Small intestine (tissue), 16 donors: ENCODE measurements around the gene C5orf22. TPM values are rescaled to one million over a fixed set of nuclear protein-coding genes. Genes with fewer than 3 reads are reported as not detected.

Experiments
- DNase-seq, 2 donors: peaks; one replicate each; pipeline versions ENCODE4 v3.0.0 to v3.0.0-alpha.2; 2013
- FAIRE-seq: peaks from 2 replicates; lab custom pipeline; 2012; peaks lifted over from hg19 to GRCh38; lab: Jason Lieb, UNC
- H3K27ac ChIP-seq, 3 donors: one replicate each; pipeline ENCODE4 v1.5.1; 2013; ENCODE audit warnings: low read length in 2 of 3, mild to moderate bottlenecking in 2 of 3, control low read depth in 1 of 3, inconsistent platforms in 1 of 3, low read depth in 1 of 3, moderate library complexity in 1 of 3
- H3K27me3 ChIP-seq, 3 donors: one replicate each; pipeline ENCODE4 v1.6.1; 2013; ENCODE audit warnings: low read length in 3 of 3, inconsistent platforms in 1 of 3; ENCODE audit not compliant: control insufficient read depth in 3 of 3, insufficient read depth in 3 of 3
- H3K36me3 ChIP-seq, 3 donors: one replicate each; pipeline ENCODE4 v1.6.1; 2013; ENCODE audit warnings: low read length in 3 of 3, inconsistent platforms in 1 of 3, low read depth in 1 of 3, mild to moderate bottlenecking in 1 of 3, moderate library complexity in 1 of 3; ENCODE audit not compliant: control insufficient read depth in 3 of 3, insufficient read depth in 2 of 3
- H3K4me1 ChIP-seq, 3 donors: one replicate each; pipeline ENCODE4 v1.6.1; 2013; ENCODE audit warnings: low read length in 2 of 3, inconsistent platforms in 1 of 3, low read depth in 1 of 3, mild to moderate bottlenecking in 1 of 3, moderate library complexity in 1 of 3; ENCODE audit not compliant: control insufficient read depth in 3 of 3, insufficient read depth in 2 of 3
- H3K4me3 ChIP-seq, 3 donors: one replicate each; pipeline ENCODE4 v1.5.1; 2013; ENCODE audit warnings: low read length in 3 of 3, control low read depth in 1 of 3, inconsistent platforms in 1 of 3, low read depth in 1 of 3, mild to moderate bottlenecking in 1 of 3, moderate library complexity in 1 of 3
- H3K9me3 ChIP-seq, 2 donors: one replicate each; pipeline ENCODE4 v1.6.1; 2013; ENCODE audit warnings: low read depth in 1 of 2, low read length in 1 of 2; ENCODE audit not compliant: control insufficient read depth in 2 of 2, insufficient read depth in 1 of 2
- WGBS, 3 donors: extraction: QIAGEN DNeasy Blood & Tissue Kit; methylation state at CpG; one replicate each; pipeline ENCODE4 v1.1.7; 2013; 5-methylcytosine and 5-hydroxymethylcytosine counted together
- long read RNA-seq, 10 donors: transcript quantifications; one replicate each; lab custom pipeline, GENCODE V29; 2026
- polyA plus RNA-seq, 4 donors: library from polyadenylated mRNA; stranded (reverse) in 3 of 4; unstranded in 1 of 4; fragments of 200-250 nt in 3 of 4; fragments of 120-200 nt in 1 of 4; gene quantifications; one replicate each; pipeline versions ENCODE4 v1.2.1 to v1.2.3, GENCODE V29; 2013
- donor health status: healthy with polysubstance abuse.
- donor health status: control.
- donor health status: control.
- donor health status: Bipolar disorder and iron deficiency.
- donor health status: healthy.

Gene C5orf22
- polyA plus RNA-seq, result 10 to 100 TPM in 2 of 4 donors, 1 to 10 TPM in 2; 6.8 to 19.0 (median 9.5) TPM
- long read RNA-seq, donor 1, transcript C5orf22-201 (9 exons, 3,612 nt), result major isoform, 7 of 7 reads
- long read RNA-seq, donor 1, partial matches to known transcripts, result 0 of 7 reads
- long read RNA-seq, donor 1, other reads (novel, unspliced or antisense), result 0 of 7 reads
- long read RNA-seq, donor 2, partial matches to known transcripts, result 0 of 2 reads
- long read RNA-seq, donor 2, other reads (novel, unspliced or antisense), result 0 of 2 reads
- long read RNA-seq, donor 3, result 0 reads
- long read RNA-seq, donor 4, result 0 reads
- long read RNA-seq, donor 5, partial matches to known transcripts, result 7 of 7 reads
- long read RNA-seq, donor 5, other reads (novel, unspliced or antisense), result 0 of 7 reads
- long read RNA-seq, donor 6, partial matches to known transcripts, result 8 of 8 reads
- long read RNA-seq, donor 6, other reads (novel, unspliced or antisense), result 0 of 8 reads
- long read RNA-seq, donor 7, transcript C5orf22-201 (9 exons, 3,612 nt), result major isoform, 5 of 6 reads
- long read RNA-seq, donor 7, partial matches to known transcripts, result 0 of 6 reads
- long read RNA-seq, donor 7, other reads (novel, unspliced or antisense), result 0 of 6 reads
- long read RNA-seq, donor 8, result 0 reads
- long read RNA-seq, donor 9, partial matches to known transcripts, result 0 of 1 reads
- long read RNA-seq, donor 9, other reads (novel, unspliced or antisense), result 0 of 1 reads
- long read RNA-seq, donor 10, partial matches to known transcripts, result 0 of 3 reads
- long read RNA-seq, donor 10, other reads (novel, unspliced or antisense), result 0 of 3 reads

- H3K9me3 ChIP-seq, result no peaks in the 10 kb centered on the region
- H3K4me1 ChIP-seq, result peaks cover 2 to 12% (median 5%) of the 10 kb centered on the region in 3 donors
- no peaks in the 10 kb centered on the region for H3K27me3 ChIP-seq
- H3K4me3 ChIP-seq, result peak within 1 kb of the TSS; percentile 82 to 93 (median 89)
- WGBS, 3 donors, result 0 to 1% (median 0%) methylated on average over 47 to 52 of the region's 52 CpGs
- peak; percentile 97 to 98 for DNase-seq
- peaks cover 4 to 25% (median 14%) of the 10 kb centered on the region in 3 donors for H3K36me3 ChIP-seq
- no peak for FAIRE-seq
- H3K27ac ChIP-seq, result peak within 1 kb of the TSS; percentile 71 to 88 (median 81)
Measured at GRCh38 chr5:31531888-31532547, at the start of gene C5orf22, which contains the start of gene DROSHA. C5orf22 (plus strand) TSS chr5:31532301; CDS start chr5:31532393, 92 bp downstream. DROSHA (minus strand) TSS chr5:31532093; CDS start chr5:31529059, 3,034 bp downstream.

- peak; percentile 72 to 75 for DNase-seq
- Histone ChIP-seq H3K4me1 (peaks cover 2 to 5% (median 3%) of the 10 kb centered on the region in 3 donors), H3K9me3 (no peaks in the 10 kb centered on the region), H3K36me3 (peaks cover 5 to 19% (median 6%) of the 10 kb centered on the region in 3 donors), H3K4me3 (peak overlapping the region in 1 of 3 donors; percentile 11), H3K27ac (peak overlapping the region in 2 of 3 donors; percentile 36 to 52), H3K27me3 (no peaks in the 10 kb centered on the region)
- FAIRE-seq, result no peak
- 23 to 35% (median 34%) methylated on average over 7 of the region's 7 CpGs for WGBS, 3 donors
Measured at GRCh38 chr5:31485376-31486207, 46.5 kb upstream of the C5orf22 start.

- Histone ChIP-seq H3K9me3 (no peaks in the 10 kb centered on the region), H3K36me3 (peaks cover 5 to 19% (median 7%) of the 10 kb centered on the region in 3 donors), H3K27me3 (no peaks in the 10 kb centered on the region), H3K4me1 (peaks cover 2 to 5% (median 3%) of the 10 kb centered on the region in 3 donors), H3K4me3 (no peak overlapping the region), H3K27ac (no peak overlapping the region)
- no peak for FAIRE-seq
- WGBS, 3 donors, result 60 to 79% (median 76%) methylated on average over 6 of the region's 6 CpGs
- DNase-seq, result no peak
Measured at GRCh38 chr5:31486441-31486840, 45.7 kb upstream of the C5orf22 start.

GRCh38 chr5:31487506-31487905 lies 44.6 kb upstream of the C5orf22 start:
- FAIRE-seq (no peak), DNase-seq (no peak)
- 83 to 98% (median 93%) methylated on average over 2 of the region's 2 CpGs for WGBS, 3 donors
- Histone ChIP-seq H3K27me3 (no peaks in the 10 kb centered on the region), H3K27ac (no peak overlapping the region), H3K9me3 (no peaks in the 10 kb centered on the region), H3K4me1 (peaks cover 2 to 5% (median 3%) of the 10 kb centered on the region in 3 donors), H3K36me3 (peaks cover 2 to 17% (median 8%) of the 10 kb centered on the region in 3 donors), H3K4me3 (no peak overlapping the region)

- no peaks in the 10 kb centered on the region for H3K4me1 ChIP-seq
- H3K9me3 ChIP-seq, result no peaks in the 10 kb centered on the region
- 23 to 50% (median 49%) methylated on average over 4 of the region's 4 CpGs for WGBS, 3 donors
- no peak overlapping the region for H3K4me3 ChIP-seq
- FAIRE-seq, result no peak
- H3K27ac ChIP-seq, result no peak overlapping the region
- no peaks in the 10 kb centered on the region for H3K27me3 ChIP-seq
- DNase-seq, result peak in 1 of 2 donors; percentile 17
- peaks cover 9 to 52% (median 17%) of the 10 kb centered on the region in 3 donors for H3K36me3 ChIP-seq
Measured at GRCh38 chr5:31492869-31493268, 39.2 kb upstream of the C5orf22 start.

GRCh38 chr5:31495336-31495735 lies 36.8 kb upstream of the C5orf22 start:
- DNase-seq (no peak), FAIRE-seq (no peak)
- Histone ChIP-seq H3K4me3 (no peak overlapping the region), H3K27ac (no peak overlapping the region), H3K4me1 (no peaks in the 10 kb centered on the region), H3K9me3 (no peaks in the 10 kb centered on the region), H3K27me3 (no peaks in the 10 kb centered on the region), H3K36me3 (peaks cover 18 to 62% (median 20%) of the 10 kb centered on the region in 3 donors)
- 97 to 99% (median 97%) methylated on average over 4 of the region's 4 CpGs for WGBS, 3 donors

GRCh38 chr5:31496301-31496700 lies 35.8 kb upstream of the C5orf22 start:
- Histone ChIP-seq H3K4me1 (no peaks in the 10 kb centered on the region), H3K27me3 (no peaks in the 10 kb centered on the region), H3K4me3 (no peak overlapping the region), H3K9me3 (no peaks in the 10 kb centered on the region), H3K27ac (no peak overlapping the region), H3K36me3 (peaks cover 18 to 68% (median 18%) of the 10 kb centered on the region in 3 donors)
- 83 to 92% (median 85%) methylated on average over 2 of the region's 2 CpGs for WGBS, 3 donors
- FAIRE-seq (no peak), DNase-seq (no peak)
